ENCODE data around the gene PPP1R9B. TPM values are rescaled to one million over a fixed set of nuclear protein-coding genes. Genes with fewer than 3 reads are reported as not detected.

PPP1R9B gene
- total and polyA plus RNA-seq, 8 donors = 13.5 to 34.6 (median 17.7) TPM

DNA sequence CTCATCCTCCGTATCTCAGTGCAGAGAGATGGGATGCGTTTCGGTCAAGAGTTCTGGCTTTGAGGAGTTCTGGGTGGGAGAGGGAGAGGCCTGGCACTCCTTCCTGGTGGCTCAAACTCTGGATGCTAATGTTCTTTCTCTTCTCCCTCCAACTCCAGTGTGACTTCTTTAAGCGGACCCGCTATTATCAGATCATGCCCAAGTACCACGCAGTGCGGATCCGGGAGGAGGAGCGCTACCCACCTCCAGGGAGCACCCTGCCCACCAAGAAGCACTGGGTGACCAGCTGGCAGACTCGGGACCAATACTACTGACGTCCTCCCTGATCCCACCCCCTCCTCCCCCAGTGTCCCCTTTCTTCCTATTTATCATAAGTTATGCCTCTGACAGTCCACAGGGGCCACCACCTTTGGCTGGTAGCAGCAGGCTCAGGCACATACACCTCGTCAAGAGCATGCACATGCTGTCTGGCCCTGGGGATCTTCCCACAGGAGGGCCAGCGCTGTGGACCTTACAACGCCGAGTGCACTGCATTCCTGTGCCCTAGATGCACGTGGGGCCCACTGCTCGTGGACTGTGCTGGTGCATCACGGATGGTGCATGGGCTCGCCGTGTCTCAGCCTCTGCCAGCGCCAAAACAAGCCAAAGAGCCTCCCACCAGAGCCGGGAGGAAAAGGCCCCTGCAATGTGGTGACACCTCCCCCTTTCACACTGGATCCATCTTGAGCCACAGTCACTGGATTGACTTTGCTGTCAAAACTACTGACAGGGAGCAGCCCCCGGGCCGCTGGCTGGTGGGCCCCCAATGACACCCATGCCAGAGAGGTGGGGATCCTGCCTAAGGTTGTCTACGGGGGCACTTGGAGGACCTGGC lies 61.3 kb downstream of the PPP1R9B start:
- TF ChIP-seq, protein P1, sequence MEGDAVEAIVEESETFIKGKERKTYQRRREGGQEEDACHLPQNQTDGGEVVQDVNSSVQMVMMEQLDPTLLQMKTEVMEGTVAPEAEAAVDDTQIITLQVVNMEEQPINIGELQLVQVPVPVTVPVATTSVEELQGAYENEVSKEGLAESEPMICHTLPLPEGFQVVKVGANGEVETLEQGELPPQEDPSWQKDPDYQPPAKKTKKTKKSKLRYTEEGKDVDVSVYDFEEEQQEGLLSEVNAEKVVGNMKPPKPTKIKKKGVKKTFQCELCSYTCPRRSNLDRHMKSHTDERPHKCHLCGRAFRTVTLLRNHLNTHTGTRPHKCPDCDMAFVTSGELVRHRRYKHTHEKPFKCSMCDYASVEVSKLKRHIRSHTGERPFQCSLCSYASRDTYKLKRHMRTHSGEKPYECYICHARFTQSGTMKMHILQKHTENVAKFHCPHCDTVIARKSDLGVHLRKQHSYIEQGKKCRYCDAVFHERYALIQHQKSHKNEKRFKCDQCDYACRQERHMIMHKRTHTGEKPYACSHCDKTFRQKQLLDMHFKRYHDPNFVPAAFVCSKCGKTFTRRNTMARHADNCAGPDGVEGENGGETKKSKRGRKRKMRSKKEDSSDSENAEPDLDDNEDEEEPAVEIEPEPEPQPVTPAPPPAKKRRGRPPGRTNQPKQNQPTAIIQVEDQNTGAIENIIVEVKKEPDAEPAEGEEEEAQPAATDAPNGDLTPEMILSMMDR (IDR thresholded peaks at IDR 0.05) = no peak
- no peaks in the 10 kb centered on the region for H3K27me3 ChIP-seq
- no peak for DNase-seq
- WGBS, 2 donors = 84 to 89% methylated on average over 25 of the region's 25 CpGs
- H3K36me3 ChIP-seq = peaks cover 0 to 3% (median 0%) of the 10 kb centered on the region in 3 donors
- H3K4me3 ChIP-seq = no peak overlapping the region
- intact Hi-C loops (cut with DNase I) = loop anchor here in 2 of 3 donors (2.0 to 5.0 kb wide), 2 partner anchors 62 kb away; no protein-coding TSS in a partner anchor
- no peaks in the 10 kb centered on the region for H3K9me3 ChIP-seq
- FAIRE-seq = no peak
- peaks cover 0 to 3% (median 0%) of the 10 kb centered on the region in 3 donors for H3K4me1 ChIP-seq
- ATAC-seq = no peak
- H3K27ac ChIP-seq = no peak overlapping the region

DNA sequence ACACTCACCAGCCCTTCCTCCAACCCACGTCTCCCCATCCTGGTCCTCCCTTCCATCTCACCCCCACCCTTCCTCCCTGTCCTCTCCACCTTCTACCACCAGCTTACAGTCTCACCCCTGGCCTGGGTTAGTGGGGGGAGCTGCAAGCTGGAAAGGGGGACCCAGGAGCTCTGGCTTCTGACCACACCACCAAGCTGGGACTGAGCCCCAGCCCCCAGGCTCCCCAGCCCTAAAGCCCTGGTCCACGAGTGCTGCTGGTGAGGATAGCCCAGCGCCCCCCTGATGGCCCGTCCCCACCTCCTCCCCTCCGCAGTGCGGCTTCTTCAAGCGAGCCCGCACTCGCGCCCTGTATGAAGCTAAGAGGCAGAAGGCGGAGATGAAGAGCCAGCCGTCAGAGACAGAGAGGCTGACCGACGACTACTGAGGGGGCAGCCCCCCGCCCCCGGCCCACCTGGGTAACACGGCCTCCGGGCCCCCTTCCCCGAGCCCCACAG lies 62.5 kb downstream of the PPP1R9B start:
- Histone ChIP-seq H3K4me1 (no peaks in the 10 kb centered on the region), H3K36me3 (peaks cover 0 to 4% (median 0%) of the 10 kb centered on the region in 3 donors), H3K9me3 (no peaks in the 10 kb centered on the region), H3K27me3 (no peaks in the 10 kb centered on the region), H3K27ac (no peak overlapping the region), H3K4me3 (no peak overlapping the region)
- intact Hi-C loops (cut with DNase I) = loop anchor here in 2 of 3 donors (2.0 to 5.0 kb wide), 2 partner anchors 61 kb away; no protein-coding TSS in a partner anchor
- TF ChIP-seq, protein P1 (IDR thresholded peaks at IDR 0.05) = no peak
- ATAC-seq (peak in 2 of 4 donors; percentile 7 to 13), FAIRE-seq (no peak), DNase-seq (no peak)
- WGBS, 2 donors = 82 to 89% methylated on average over 19 of the region's 19 CpGs

DNA sequence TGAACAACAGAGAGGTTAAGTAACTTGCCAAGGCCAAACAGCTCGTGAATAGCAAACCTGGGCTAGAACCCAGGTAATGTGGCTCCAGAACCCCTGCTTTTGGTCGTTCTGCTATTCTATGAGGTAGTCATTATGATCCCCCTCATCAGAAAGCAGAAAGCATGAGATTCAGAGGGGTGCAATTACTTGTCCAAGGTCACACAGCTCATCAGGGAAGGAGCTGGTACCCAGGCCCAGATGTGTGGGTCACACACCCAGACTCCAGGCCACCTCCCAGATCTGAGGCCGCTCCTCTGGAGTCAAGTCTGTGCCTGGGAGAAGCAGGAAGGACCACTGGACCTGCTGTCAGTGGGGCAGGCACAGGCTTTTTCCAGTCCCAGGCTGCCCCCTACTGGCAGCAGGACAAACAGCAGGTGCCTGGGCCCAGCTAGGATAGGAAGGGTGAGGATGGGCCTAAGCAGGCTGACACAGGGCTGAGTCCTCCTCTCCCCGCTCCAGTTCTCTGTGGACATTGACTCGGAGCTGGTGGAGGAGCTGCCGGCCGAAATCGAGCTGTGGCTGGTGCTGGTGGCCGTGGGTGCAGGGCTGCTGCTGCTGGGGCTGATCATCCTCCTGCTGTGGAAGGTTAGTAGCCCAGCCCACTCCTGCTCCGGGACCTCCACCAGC lies 63.1 kb downstream of the PPP1R9B start:
- Histone ChIP-seq H3K27me3 (no peaks in the 10 kb centered on the region), H3K4me1 (no peaks in the 10 kb centered on the region), H3K9me3 (no peaks in the 10 kb centered on the region), H3K27ac (no peak overlapping the region), H3K36me3 (peaks cover 0 to 8% (median 0%) of the 10 kb centered on the region in 3 donors), H3K4me3 (no peak overlapping the region)
- intact Hi-C loops (cut with DNase I) = loop anchor here in 1 of 3 donors (5.0 kb wide), 1 partner anchor 60 kb away; no protein-coding TSS in a partner anchor
- TF ChIP-seq, protein P1 (IDR thresholded peaks at IDR 0.05) = peak; percentile 90 to 98 (median 93)
- FAIRE-seq (no peak), DNase-seq (peak in 5 of 6 donors; percentile 55 to 88 (median 81)), ATAC-seq (peak; percentile 69 to 93 (median 86))
- WGBS, 2 donors = 40 to 42% methylated on average over 10 of the region's 10 CpGs

Other genes with a start within 250 kb of the PPP1R9B start
- gene DLX4, start 181.5 kb downstream of the PPP1R9B start, total RNA-seq = under 1 TPM in 3 of 6 donors, not detected in 3; 0.16 to 0.23 (median 0.20) TPM
- under 1 TPM; 0.26 to 0.30 TPM for gene DLX4, start 181.5 kb downstream of the PPP1R9B start, polyA plus RNA-seq
- under 1 TPM; 0.09 to 0.53 (median 0.24) TPM for gene DLX3, start 155.5 kb downstream of the PPP1R9B start, total RNA-seq
- under 1 TPM; 0.33 to 0.42 TPM for gene DLX3, start 155.5 kb downstream of the PPP1R9B start, polyA plus RNA-seq
- gene ITGA3, start 94.6 kb downstream of the PPP1R9B start, total RNA-seq = 10 to 100 TPM; 16.8 to 61.2 (median 23.0) TPM
- 10 to 100 TPM; 28.3 to 35.2 TPM for gene ITGA3, start 94.6 kb downstream of the PPP1R9B start, polyA plus RNA-seq
- gene PDK2, start 55.3 kb downstream of the PPP1R9B start, total RNA-seq = 10 to 100 TPM; 15.3 to 50.0 (median 36.2) TPM
- gene PDK2, start 55.3 kb downstream of the PPP1R9B start, polyA plus RNA-seq = 10 to 100 TPM; 26.6 to 26.8 TPM
- gene SAMD14, start 20.5 kb downstream of the PPP1R9B start, total RNA-seq = under 1 TPM; 0.09 to 0.90 (median 0.33) TPM
- gene SAMD14, start 20.5 kb downstream of the PPP1R9B start, polyA plus RNA-seq = 1 to 10 TPM in 1 of 2 donors, under 1 TPM in 1; 0.80 to 1.3 TPM
- 1 to 10 TPM in 2 of 6 donors, under 1 TPM in 1, not detected in 3; 0.31 to 1.1 (median 1.0) TPM for gene SGCA, start 15.3 kb upstream of the PPP1R9B start, total RNA-seq
- 1 to 10 TPM; 1.7 to 3.0 TPM for gene SGCA, start 15.3 kb upstream of the PPP1R9B start, polyA plus RNA-seq
- 100 to 1,000 TPM in 2 of 6 donors, 10 to 100 TPM in 3, 1 to 10 TPM in 1; 9.0 to 875 (median 36.6) TPM for gene COL1A1, start 51.0 kb upstream of the PPP1R9B start, total RNA-seq
- 10 to 100 TPM; 10.4 to 22.2 TPM for gene COL1A1, start 51.0 kb upstream of the PPP1R9B start, polyA plus RNA-seq
- gene TMEM92, start 123.8 kb upstream of the PPP1R9B start, total RNA-seq = under 1 TPM; 0.12 to 1.00 (median 0.40) TPM
- under 1 TPM; 0.11 to 0.14 TPM for gene TMEM92, start 123.8 kb upstream of the PPP1R9B start, polyA plus RNA-seq
- gene XYLT2, start 195.4 kb upstream of the PPP1R9B start, total RNA-seq = 10 to 100 TPM in 5 of 6 donors, 1 to 10 TPM in 1; 9.8 to 15.0 (median 11.7) TPM
- 10 to 100 TPM; 15.2 to 15.5 TPM for gene XYLT2, start 195.4 kb upstream of the PPP1R9B start, polyA plus RNA-seq
- gene MRPL27, start 222.5 kb upstream of the PPP1R9B start, total RNA-seq = 10 to 100 TPM; 19.6 to 29.1 (median 23.9) TPM
- gene MRPL27, start 222.5 kb upstream of the PPP1R9B start, polyA plus RNA-seq = 10 to 100 TPM; 84.5 to 89.0 TPM
- gene EME1, start 222.6 kb upstream of the PPP1R9B start, total RNA-seq = under 1 TPM in 4 of 6 donors, not detected in 2; 0.19 to 0.94 (median 0.29) TPM
- under 1 TPM; 0.45 to 0.46 TPM for gene EME1, start 222.6 kb upstream of the PPP1R9B start, polyA plus RNA-seq
- 100 to 1,000 TPM in 1 of 6 donors, 10 to 100 TPM in 5; 66.7 to 114 (median 74.2) TPM for gene LRRC59, start 246.8 kb upstream of the PPP1R9B start, total RNA-seq
- 10 to 100 TPM; 29.3 to 33.0 TPM for gene LRRC59, start 246.8 kb upstream of the PPP1R9B start, polyA plus RNA-seq